ENCODE measurements around the gene CLEC9A. TPM values are rescaled to one million over a fixed set of nuclear protein-coding genes. Genes with fewer than 3 reads are reported as not detected.

Gene CLEC9A
- total RNA-seq = not detected
- not detected for polyA plus RNA-seq

DNA sequence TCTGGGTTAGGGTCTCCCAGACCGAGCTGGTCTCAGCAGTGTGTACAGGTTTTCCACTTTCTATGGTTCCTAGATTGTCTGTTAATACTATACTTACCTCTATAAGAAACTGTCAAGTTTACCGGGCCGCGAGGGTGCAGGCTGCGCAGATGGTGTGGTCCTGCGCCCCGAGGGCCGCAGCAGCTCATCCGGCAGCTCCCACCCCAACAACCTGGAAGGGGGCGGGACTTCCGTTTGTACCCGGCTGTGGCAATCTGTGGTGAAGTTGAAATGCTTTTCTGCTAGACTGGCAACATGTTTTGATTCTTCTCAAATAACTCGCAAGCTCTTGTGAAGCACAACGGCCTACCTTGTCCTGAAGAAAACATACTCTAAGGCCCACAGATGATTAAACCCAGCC lies at the start of gene CLEC9A:
Gene CLEC9A (plus strand): TSS at position 237 of the 400 bp plus-strand sequence. CDS start 22,006 bp downstream, outside the sequence.
- Mint-ChIP-seq H3K4me3 (no peak within 1 kb of the TSS), H3K36me3 (no peaks in the 10 kb centered on the region), H3K4me1 (no peaks in the 10 kb centered on the region), H3K9me3 (no peaks in the 10 kb centered on the region), H3K27me3 (peaks cover 5 to 7% of the 10 kb centered on the region in 2 donors), H3K27ac (no peak within 1 kb of the TSS)
- no peak within 1 kb of the TSS for H3K27ac ChIP-seq (ENCODE audit: low read depth, low read length)
- ChIA-PET POLR2A (ENCODE audit: partially characterized antibody) (no interaction called here), CTCF (ENCODE audit: partially characterized antibody) (no interaction called here)
- no peaks in the 10 kb centered on the region for H3K4me1 ChIP-seq (ENCODE audit: insufficient read depth, low read length)
- H3K27me3 ChIP-seq (ENCODE audit: insufficient read depth, low read length) = no peaks in the 10 kb centered on the region
- no peaks in the 10 kb centered on the region for H3K9me3 ChIP-seq (ENCODE audit: control insufficient read depth in 1 of 2, low read length in 2 of 2)
- H3K4me3 ChIP-seq (ENCODE audit: low read length in 2 of 2) = no peak within 1 kb of the TSS
- H3K36me3 ChIP-seq (ENCODE audit: insufficient read depth, low read length) = no peaks in the 10 kb centered on the region
- DNase-seq = no peak
- intact Hi-C loops (cut with micrococcal nuclease) = no loop called here

- intact Hi-C loops (cut with micrococcal nuclease) = no loop called here
- H3K27me3 ChIP-seq (ENCODE audit: insufficient read depth, low read length) = peaks cover 10% of the 10 kb centered on the region
- H3K9me3 ChIP-seq (ENCODE audit: control insufficient read depth in 1 of 2, low read length in 2 of 2) = no peaks in the 10 kb centered on the region
- Mint-ChIP-seq H3K4me1 (no peaks in the 10 kb centered on the region), H3K4me3 (no peak overlapping the region), H3K36me3 (no peaks in the 10 kb centered on the region), H3K27ac (no peak overlapping the region), H3K27me3 (peaks cover 19% of the 10 kb centered on the region in 2 donors), H3K9me3 (peaks cover 0 to 2% (median 0%) of the 10 kb centered on the region in 8 donors)
- DNase-seq = no peak
- H3K4me1 ChIP-seq (ENCODE audit: insufficient read depth, low read length) = no peaks in the 10 kb centered on the region
- CTCF ChIA-PET (ENCODE audit: partially characterized antibody) = no interaction called here
- no peak overlapping the region for H3K4me3 ChIP-seq (ENCODE audit: low read length in 2 of 2)
- POLR2A ChIA-PET (ENCODE audit: partially characterized antibody) = no interaction called here
- no peaks in the 10 kb centered on the region for H3K36me3 ChIP-seq (ENCODE audit: insufficient read depth, low read length)
- H3K27ac ChIP-seq (ENCODE audit: low read depth, low read length) = no peak overlapping the region
Measured at GRCh38 chr12:9991876-9992275, 38.6 kb upstream of the CLEC9A start.

- Histone ChIP-seq H3K27me3 (ENCODE audit: insufficient read depth, low read length) (peaks cover 10% of the 10 kb centered on the region), H3K27ac (ENCODE audit: low read depth, low read length) (no peak overlapping the region), H3K4me3 (ENCODE audit: low read length in 2 of 2) (no peak overlapping the region), H3K36me3 (ENCODE audit: insufficient read depth, low read length) (no peaks in the 10 kb centered on the region), H3K9me3 (ENCODE audit: control insufficient read depth in 1 of 2, low read length in 2 of 2) (no peaks in the 10 kb centered on the region), H3K4me1 (ENCODE audit: insufficient read depth, low read length) (no peaks in the 10 kb centered on the region)
- DNase-seq = no peak
- no peak overlapping the region for H3K4me3 Mint-ChIP-seq
- peaks cover 0 to 2% (median 0%) of the 10 kb centered on the region in 8 donors for H3K9me3 Mint-ChIP-seq
- POLR2A ChIA-PET (ENCODE audit: partially characterized antibody) = no interaction called here
- H3K36me3 Mint-ChIP-seq = no peaks in the 10 kb centered on the region
- intact Hi-C loops (cut with micrococcal nuclease) = no loop called here
- CTCF ChIA-PET (ENCODE audit: partially characterized antibody) = no interaction called here
- H3K4me1 Mint-ChIP-seq = no peaks in the 10 kb centered on the region
- peaks cover 19% of the 10 kb centered on the region in 2 donors for H3K27me3 Mint-ChIP-seq
- H3K27ac Mint-ChIP-seq = no peak overlapping the region
Measured at GRCh38 chr12:9992296-9992695, 38.2 kb upstream of the CLEC9A start.

- intact Hi-C loops (cut with micrococcal nuclease) = loop anchor here (2.0 kb wide), 1 partner anchor 40 kb away; no protein-coding TSS in a partner anchor
- CTCF ChIA-PET (ENCODE audit: partially characterized antibody) = no interaction called here
- Mint-ChIP-seq H3K27me3 (peaks cover 2 to 9% of the 10 kb centered on the region in 2 donors), H3K9me3 (no peaks in the 10 kb centered on the region), H3K27ac (peak within 1 kb of the TSS in 1 of 7 donors; percentile 63), H3K4me1 (no peaks in the 10 kb centered on the region), H3K36me3 (no peaks in the 10 kb centered on the region), H3K4me3 (no peak within 1 kb of the TSS)
- Histone ChIP-seq H3K27me3 (ENCODE audit: insufficient read depth, low read length) (no peaks in the 10 kb centered on the region), H3K27ac (ENCODE audit: low read depth, low read length) (no peak within 1 kb of the TSS), H3K9me3 (ENCODE audit: control insufficient read depth in 1 of 2, low read length in 2 of 2) (no peaks in the 10 kb centered on the region), H3K36me3 (ENCODE audit: insufficient read depth, low read length) (no peaks in the 10 kb centered on the region), H3K4me1 (ENCODE audit: insufficient read depth, low read length) (no peaks in the 10 kb centered on the region), H3K4me3 (ENCODE audit: low read length in 2 of 2) (no peak within 1 kb of the TSS)
- POLR2A ChIA-PET (ENCODE audit: partially characterized antibody) = no interaction called here
- no peak for DNase-seq
Measured at GRCh38 chr12:9999016-9999415, 31.5 kb upstream of the CLEC9A start, which contains the start of gene CLEC1B. Gene CLEC1B, minus strand, starts transcription at chr12:9999121. Its CDS starts 21 bp downstream, at chr12:9999100.

- no peaks in the 10 kb centered on the region for H3K9me3 ChIP-seq (ENCODE audit: control insufficient read depth in 1 of 2, low read length in 2 of 2)
- H3K4me1 ChIP-seq (ENCODE audit: insufficient read depth, low read length) = no peaks in the 10 kb centered on the region
- POLR2A ChIA-PET (ENCODE audit: partially characterized antibody) = no interaction called here
- no peaks in the 10 kb centered on the region for H3K36me3 ChIP-seq (ENCODE audit: insufficient read depth, low read length)
- CTCF ChIA-PET (ENCODE audit: partially characterized antibody) = no interaction called here
- no peak overlapping the region for H3K4me3 ChIP-seq (ENCODE audit: low read length in 2 of 2)
- H3K4me3 Mint-ChIP-seq = no peak overlapping the region
- no peak overlapping the region for H3K27ac Mint-ChIP-seq
- no peaks in the 10 kb centered on the region for H3K27me3 ChIP-seq (ENCODE audit: insufficient read depth, low read length)
- intact Hi-C loops (cut with micrococcal nuclease) = no loop called here
- no peak for DNase-seq
- H3K9me3 Mint-ChIP-seq = no peaks in the 10 kb centered on the region
- peaks cover 2 to 15% of the 10 kb centered on the region in 2 donors for H3K27me3 Mint-ChIP-seq
- H3K4me1 Mint-ChIP-seq = no peaks in the 10 kb centered on the region
- H3K36me3 Mint-ChIP-seq = no peaks in the 10 kb centered on the region
- no peak overlapping the region for H3K27ac ChIP-seq (ENCODE audit: low read depth, low read length)
Measured at GRCh38 chr12:10001171-10001776, 29.2 kb upstream of the CLEC9A start.

DNA sequence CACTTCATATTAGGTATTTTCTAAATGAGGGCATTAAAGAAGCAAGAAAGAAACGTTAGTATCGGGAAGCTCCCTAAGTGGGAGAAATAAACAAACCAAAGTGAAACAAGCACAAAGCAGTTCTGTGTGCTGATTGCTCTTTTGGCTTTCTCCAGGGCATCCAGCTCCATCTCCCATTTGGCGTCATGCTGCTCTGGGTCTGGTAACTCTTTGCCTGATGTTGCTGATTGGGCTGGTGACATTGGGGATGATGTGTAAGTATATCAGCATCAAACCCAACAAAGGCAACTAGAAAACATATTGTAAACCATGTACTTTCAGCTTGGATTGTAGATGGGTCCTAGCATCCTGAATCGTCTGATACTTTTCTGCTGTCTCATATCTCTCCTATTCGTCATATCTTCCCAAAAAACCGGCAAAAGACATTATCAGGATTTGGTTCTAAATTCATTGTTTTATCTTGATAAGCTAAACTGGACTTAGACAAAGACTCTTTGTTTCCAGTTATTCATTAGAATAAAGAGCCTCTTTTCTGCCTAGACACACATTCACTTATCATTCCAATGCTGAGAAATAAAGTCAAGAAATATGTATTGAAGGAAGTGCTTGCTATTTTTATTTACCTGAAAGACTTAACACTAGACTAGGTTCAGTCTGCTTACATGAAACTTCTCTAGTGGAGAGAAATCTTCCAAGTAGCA lies 17.7 kb upstream of the CLEC9A start:
- intact Hi-C loops (cut with micrococcal nuclease) = no loop called here
- H3K27ac ChIP-seq (ENCODE audit: low read depth, low read length) = no peak overlapping the region
- ChIA-PET CTCF (ENCODE audit: partially characterized antibody) (no interaction called here), POLR2A (ENCODE audit: partially characterized antibody) (no interaction called here)
- no peak overlapping the region for H3K4me3 Mint-ChIP-seq
- H3K27ac Mint-ChIP-seq = no peak overlapping the region
- H3K4me1 Mint-ChIP-seq = no peaks in the 10 kb centered on the region
- H3K36me3 Mint-ChIP-seq = no peaks in the 10 kb centered on the region
- H3K36me3 ChIP-seq (ENCODE audit: insufficient read depth, low read length) = no peaks in the 10 kb centered on the region
- H3K27me3 Mint-ChIP-seq = peaks cover 10 to 18% of the 10 kb centered on the region in 2 donors
- H3K9me3 ChIP-seq (ENCODE audit: control insufficient read depth in 1 of 2, low read length in 2 of 2) = no peaks in the 10 kb centered on the region
- no peak for DNase-seq
- no peak overlapping the region for H3K4me3 ChIP-seq (ENCODE audit: low read length in 2 of 2)
- no peaks in the 10 kb centered on the region for H3K4me1 ChIP-seq (ENCODE audit: insufficient read depth, low read length)
- peaks cover 9% of the 10 kb centered on the region for H3K27me3 ChIP-seq (ENCODE audit: insufficient read depth, low read length)
- H3K9me3 Mint-ChIP-seq = no peaks in the 10 kb centered on the region

GRCh38 chr12:10015450-10015849 lies 15.0 kb upstream of the CLEC9A start:
- H3K27ac Mint-ChIP-seq = no peak overlapping the region
- CTCF ChIA-PET (ENCODE audit: partially characterized antibody) = no interaction called here
- no peaks in the 10 kb centered on the region for H3K36me3 ChIP-seq (ENCODE audit: insufficient read depth, low read length)

More at GRCh38 chr12:10015450-10015849, 15.0 kb upstream of the CLEC9A start:
- intact Hi-C loops (cut with micrococcal nuclease) = no loop called here
- Mint-ChIP-seq H3K9me3 (peaks cover 0 to under 1% (median 0%) of the 10 kb centered on the region in 8 donors), H3K27me3 (peaks cover 4 to 15% of the 10 kb centered on the region in 2 donors), H3K36me3 (no peaks in the 10 kb centered on the region), H3K4me3 (no peak overlapping the region), H3K4me1 (no peaks in the 10 kb centered on the region)
- Histone ChIP-seq H3K9me3 (ENCODE audit: control insufficient read depth in 1 of 2, low read length in 2 of 2) (no peaks in the 10 kb centered on the region), H3K27ac (ENCODE audit: low read depth, low read length) (no peak overlapping the region), H3K27me3 (ENCODE audit: insufficient read depth, low read length) (peaks cover 9% of the 10 kb centered on the region), H3K4me3 (ENCODE audit: low read length in 2 of 2) (no peak overlapping the region), H3K4me1 (ENCODE audit: insufficient read depth, low read length) (no peaks in the 10 kb centered on the region)
- POLR2A ChIA-PET (ENCODE audit: partially characterized antibody) = no interaction called here
- no peak for DNase-seq
